Measurements from ENCODE around the gene HOXD4.

The HOXD4 gene

GRCh38 chr2:176151442-176152287 lies at the start of gene HOXD4:
Gene HOXD4, plus strand, starts transcription at chr2:176151550. Its CDS starts 84 bp downstream, at chr2:176151634.
- no peak for DNase-seq (ENCODE audit: low read depth in 2 of 3, low spot score in 1 of 3)

DNA sequence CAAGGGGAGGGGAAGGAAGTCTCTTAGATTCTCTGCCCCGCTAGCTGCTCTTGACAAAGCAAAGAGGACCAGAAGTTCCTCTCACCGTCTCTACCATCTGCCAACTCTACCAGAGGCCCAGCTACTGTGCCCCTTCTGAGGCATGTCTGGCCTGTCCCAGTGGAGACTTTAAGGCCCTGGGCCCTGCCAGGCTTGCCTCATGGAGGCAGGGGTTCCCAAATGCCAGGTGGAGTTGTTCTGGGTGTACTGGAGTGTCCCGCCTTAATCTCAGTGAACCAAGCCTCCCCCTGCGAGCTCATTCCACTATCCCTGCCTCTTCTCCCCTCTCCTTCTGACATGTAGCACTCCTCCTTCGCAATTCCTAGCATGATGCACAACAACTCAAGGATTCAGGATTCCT lies 49.5 kb upstream of the HOXD4 start:
- DNase-seq (ENCODE audit: low read depth in 2 of 3, low spot score in 1 of 3) = no peak

GRCh38 chr2:176102309-176102866 lies 49.0 kb upstream of the HOXD4 start:
- no peak for DNase-seq (ENCODE audit: low read depth in 2 of 3, low spot score in 1 of 3)

DNA sequence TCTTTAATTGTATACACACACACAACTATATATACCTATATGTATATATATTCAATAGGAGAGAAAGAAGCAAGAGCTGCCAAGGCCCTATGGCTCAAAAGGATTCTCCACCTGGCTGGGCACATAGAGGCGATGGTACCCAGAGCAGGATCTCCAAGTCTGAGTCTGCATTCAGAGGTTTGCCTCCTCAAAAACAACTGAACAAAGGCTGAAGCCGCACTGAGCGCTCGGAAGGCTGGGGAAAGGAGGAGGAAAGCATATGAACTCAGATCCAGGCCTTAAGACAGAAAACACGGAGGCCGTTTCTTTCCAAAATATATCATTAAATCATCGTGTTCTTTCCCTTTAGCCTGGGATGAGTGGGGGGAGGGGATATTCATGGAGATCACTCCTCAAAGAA lies 48.2 kb upstream of the HOXD4 start:
- no peak for DNase-seq (ENCODE audit: low read depth in 2 of 3, low spot score in 1 of 3)

DNA sequence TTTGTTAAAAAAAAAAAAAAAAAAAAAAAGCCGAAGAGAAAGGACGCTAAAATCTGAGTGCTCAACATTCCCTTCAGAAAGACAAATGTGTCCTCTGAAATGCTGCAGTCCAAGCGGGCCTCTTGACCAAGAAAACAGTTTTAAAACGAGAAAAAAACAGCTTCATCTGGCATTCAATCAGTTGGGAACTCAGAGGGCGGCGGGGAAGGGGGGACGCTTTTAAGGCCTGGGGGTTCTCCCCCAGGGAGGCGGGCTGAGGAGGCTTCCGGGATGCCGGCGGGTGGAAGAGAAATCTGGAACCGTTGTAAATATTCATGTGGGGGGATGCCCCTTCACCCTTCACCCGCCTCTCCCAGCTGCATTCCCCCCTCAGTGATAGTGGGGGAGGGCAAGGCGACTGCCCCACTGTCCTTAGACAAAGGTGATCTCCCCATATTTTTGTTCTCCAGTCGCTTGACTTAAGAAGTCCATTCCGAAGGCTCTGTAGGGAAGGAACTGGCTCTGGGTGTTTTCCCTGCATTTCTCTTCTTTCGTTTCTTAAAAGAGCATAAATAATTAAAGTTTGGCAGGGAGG lies 47.5 kb upstream of the HOXD4 start:
- DNase-seq (ENCODE audit: low read depth in 2 of 3, low spot score in 1 of 3) = no peak

- DNase-seq (ENCODE audit: low read depth in 2 of 3, low spot score in 1 of 3) = no peak
These were observed 46.9 kb upstream of the HOXD4 start for GRCh38 chr2:176104316-176105077.

DNA sequence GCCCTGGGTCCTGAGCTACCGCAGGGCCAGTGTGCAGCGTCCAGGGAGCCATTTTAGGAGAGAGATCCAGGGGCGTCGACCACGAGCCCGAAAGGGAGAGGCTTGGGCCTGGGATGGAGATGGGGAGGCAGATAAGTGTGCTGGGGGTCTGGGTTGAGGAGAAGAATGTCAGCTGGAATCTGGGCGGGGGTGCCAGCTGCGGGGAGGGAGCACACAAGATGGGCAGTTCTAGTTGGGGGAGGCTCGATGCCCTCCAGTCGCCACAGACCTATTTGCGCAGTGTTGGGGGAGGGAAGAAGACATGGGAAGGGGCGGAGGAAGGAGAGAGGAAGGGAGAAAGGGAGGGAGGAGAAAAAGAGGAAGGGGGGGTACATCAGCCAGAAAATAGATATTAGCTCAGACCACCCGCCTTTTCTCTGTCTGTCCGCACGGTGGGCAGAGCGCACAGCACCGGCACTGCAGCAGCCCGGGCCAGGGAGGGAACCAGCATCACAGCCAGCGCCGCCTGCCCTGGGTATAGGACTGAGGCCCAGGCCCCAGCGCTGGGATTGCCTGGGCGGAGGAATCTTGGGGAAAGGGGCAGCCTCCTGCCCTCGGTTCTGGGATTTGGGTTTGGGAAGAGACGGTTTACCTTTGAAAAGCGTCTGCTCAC lies 46.1 kb upstream of the HOXD4 start:
- no peak for DNase-seq (ENCODE audit: low read depth in 2 of 3, low spot score in 1 of 3)

- no peak for DNase-seq (ENCODE audit: low read depth in 2 of 3, low spot score in 1 of 3)
These were observed 45.4 kb upstream of the HOXD4 start for GRCh38 chr2:176105730-176106580.

GRCh38 chr2:176106581-176107539 lies 44.5 kb upstream of the HOXD4 start, which contains the start of gene HOXD11:
Gene HOXD11, plus strand, starts transcription at chr2:176107280. Its CDS starts 76 bp downstream, at chr2:176107356.
- DNase-seq (ENCODE audit: low read depth in 2 of 3, low spot score in 1 of 3) = no peak

DNA sequence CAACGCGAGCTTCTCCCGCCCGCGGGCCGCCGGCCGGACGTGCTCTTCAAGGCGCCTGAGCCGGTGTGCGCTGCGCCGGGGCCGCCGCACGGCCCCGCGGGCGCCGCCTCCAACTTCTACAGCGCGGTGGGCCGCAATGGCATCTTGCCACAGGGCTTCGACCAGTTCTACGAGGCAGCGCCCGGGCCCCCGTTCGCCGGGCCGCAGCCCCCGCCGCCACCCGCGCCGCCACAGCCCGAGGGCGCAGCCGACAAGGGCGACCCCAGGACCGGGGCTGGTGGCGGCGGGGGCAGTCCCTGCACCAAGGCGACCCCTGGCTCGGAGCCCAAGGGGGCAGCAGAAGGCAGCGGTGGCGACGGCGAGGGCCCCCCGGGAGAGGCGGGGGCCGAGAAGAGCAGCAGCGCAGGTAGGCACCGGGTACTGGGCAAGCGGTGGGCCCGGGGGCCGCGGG lies 43.6 kb upstream of the HOXD4 start:
- no peak for DNase-seq (ENCODE audit: low read depth in 2 of 3, low spot score in 1 of 3)

DNA sequence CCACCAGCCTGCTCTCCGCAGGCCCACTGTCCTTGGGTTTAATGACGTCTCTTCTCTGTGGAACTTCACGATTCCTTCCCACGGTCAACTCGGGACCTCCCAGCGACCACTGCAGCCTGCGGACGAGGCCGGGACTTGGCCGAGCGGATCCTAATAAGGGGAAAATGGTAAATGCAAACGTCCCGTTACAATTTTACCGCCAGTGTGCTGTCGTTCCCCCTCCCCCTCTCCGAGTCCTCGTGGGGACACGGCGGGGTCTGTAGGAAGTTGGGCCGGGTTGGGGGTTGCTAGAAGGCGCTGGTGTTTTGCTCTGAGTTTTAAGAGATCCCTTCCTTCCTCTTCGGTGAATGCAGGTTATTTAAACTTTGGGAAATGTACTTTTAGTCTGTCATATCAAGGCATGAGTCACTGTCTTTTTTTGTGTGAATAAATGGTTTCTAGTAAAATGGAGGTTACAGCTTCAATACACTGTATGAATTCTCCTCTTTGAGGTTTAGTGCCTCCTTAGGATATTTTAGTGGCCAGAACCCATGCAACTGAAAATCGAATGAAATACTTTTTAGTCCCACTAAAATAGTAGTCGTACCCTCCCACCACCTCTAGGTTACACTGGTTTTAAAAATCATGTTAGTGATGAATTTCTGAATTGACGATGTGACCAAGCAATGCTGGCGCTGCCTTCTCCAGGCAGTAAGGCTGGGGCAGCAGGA lies 42.0 kb upstream of the HOXD4 start:
- DNase-seq (ENCODE audit: low read depth in 2 of 3, low spot score in 1 of 3) = no peak

- DNase-seq (ENCODE audit: low read depth in 2 of 3, low spot score in 1 of 3) = no peak
These were observed 41.4 kb upstream of the HOXD4 start for GRCh38 chr2:176109946-176110345.

GRCh38 chr2:176110415-176111308 lies 40.7 kb upstream of the HOXD4 start:
- DNase-seq (ENCODE audit: low read depth in 2 of 3, low spot score in 1 of 3) = no peak

GRCh38 chr2:176111309-176111663 lies 40.1 kb upstream of the HOXD4 start:
- DNase-seq (ENCODE audit: low read depth in 2 of 3, low spot score in 1 of 3) = no peak

- no peak for DNase-seq (ENCODE audit: low read depth in 2 of 3, low spot score in 1 of 3)
These were observed 39.4 kb upstream of the HOXD4 start for GRCh38 chr2:176111846-176112374.

GRCh38 chr2:176112375-176113302 lies 38.7 kb upstream of the HOXD4 start:
- DNase-seq (ENCODE audit: low read depth in 2 of 3, low spot score in 1 of 3) = no peak
